ENCODE data around the gene RAPGEF5.
A peak's percentile ranks its signal among the peaks of the same experiment; 100 is the strongest.

Gene RAPGEF5

GRCh38 chr7:22356701-22357310 is at the start of gene RAPGEF5:
RAPGEF5 (minus strand) TSS chr7:22357154; CDS start chr7:22357060, 94 bp downstream.
- in situ Hi-C loops (cut with HindIII; ENCODE audit: low pct_unique_long_range_greater_than_20kb, low sequenced_read_pairs) = no loop called here
- no peak for TF ChIP-seq JUND (IDR thresholded peaks at IDR 0.05; ENCODE audit: low read depth)
- DNase-seq (ENCODE audit: low read depth in 1 of 2, low spot score in 1 of 2) = peak; percentile 83 to 93

GRCh38 chr7:22406715-22407114 is 49.8 kb upstream of the RAPGEF5 start:
- no peak for DNase-seq (ENCODE audit: low read depth in 1 of 2, low spot score in 1 of 2)
- in situ Hi-C loops (cut with HindIII; ENCODE audit: low pct_unique_long_range_greater_than_20kb, low sequenced_read_pairs) = no loop called here
- TF ChIP-seq JUND (IDR thresholded peaks at IDR 0.05; ENCODE audit: low read depth) = no peak

- TF ChIP-seq JUND (IDR thresholded peaks at IDR 0.05; ENCODE audit: low read depth) = peak; percentile 72; the same call in 1 of the 2 replicates
- in situ Hi-C loops (cut with HindIII; ENCODE audit: low pct_unique_long_range_greater_than_20kb, low sequenced_read_pairs) = no loop called here
Measured at GRCh38 chr7:22404421-22405023, 47.6 kb upstream of the RAPGEF5 start.

GRCh38 chr7:22403344-22403743 is 46.4 kb upstream of the RAPGEF5 start:
- TF ChIP-seq JUND (IDR thresholded peaks at IDR 0.05; ENCODE audit: low read depth) = no peak
- no peak for DNase-seq (ENCODE audit: low read depth in 1 of 2, low spot score in 1 of 2)
- in situ Hi-C loops (cut with HindIII; ENCODE audit: low pct_unique_long_range_greater_than_20kb, low sequenced_read_pairs) = no loop called here

More at GRCh38 chr7:22404421-22405023, 47.6 kb upstream of the RAPGEF5 start:
- peak in 1 of 2 experiments; percentile 58 for DNase-seq (ENCODE audit: low read depth in 1 of 2, low spot score in 1 of 2)

GRCh38 chr7:22402250-22402649 is 45.3 kb upstream of the RAPGEF5 start:
- in situ Hi-C loops (cut with HindIII; ENCODE audit: low pct_unique_long_range_greater_than_20kb, low sequenced_read_pairs) = no loop called here
- no peak for DNase-seq (ENCODE audit: low read depth in 1 of 2, low spot score in 1 of 2)
- TF ChIP-seq JUND (IDR thresholded peaks at IDR 0.05; ENCODE audit: low read depth) = no peak

GRCh38 chr7:22400936-22401553 is 44.1 kb upstream of the RAPGEF5 start:
- in situ Hi-C loops (cut with HindIII; ENCODE audit: low pct_unique_long_range_greater_than_20kb, low sequenced_read_pairs) = no loop called here
- DNase-seq (ENCODE audit: low read depth in 1 of 2, low spot score in 1 of 2) = no peak
- no peak for TF ChIP-seq JUND (IDR thresholded peaks at IDR 0.05; ENCODE audit: low read depth)

GRCh38 chr7:22400150-22400814 is 43.3 kb upstream of the RAPGEF5 start:
- no peak for DNase-seq (ENCODE audit: low read depth in 1 of 2, low spot score in 1 of 2)
- in situ Hi-C loops (cut with HindIII; ENCODE audit: low pct_unique_long_range_greater_than_20kb, low sequenced_read_pairs) = no loop called here
- no peak for TF ChIP-seq JUND (IDR thresholded peaks at IDR 0.05; ENCODE audit: low read depth)

- no peak for DNase-seq (ENCODE audit: low read depth in 1 of 2, low spot score in 1 of 2)
- no peak for TF ChIP-seq JUND (IDR thresholded peaks at IDR 0.05; ENCODE audit: low read depth)
- in situ Hi-C loops (cut with HindIII; ENCODE audit: low pct_unique_long_range_greater_than_20kb, low sequenced_read_pairs) = no loop called here
Measured at GRCh38 chr7:22399546-22399945, 42.6 kb upstream of the RAPGEF5 start.

- no peak for TF ChIP-seq JUND (IDR thresholded peaks at IDR 0.05; ENCODE audit: low read depth)
- in situ Hi-C loops (cut with HindIII; ENCODE audit: low pct_unique_long_range_greater_than_20kb, low sequenced_read_pairs) = no loop called here
- no peak for DNase-seq (ENCODE audit: low read depth in 1 of 2, low spot score in 1 of 2)
Measured at GRCh38 chr7:22399091-22399490, 42.1 kb upstream of the RAPGEF5 start.

GRCh38 chr7:22397981-22398380 is 41.0 kb upstream of the RAPGEF5 start:
- in situ Hi-C loops (cut with HindIII; ENCODE audit: low pct_unique_long_range_greater_than_20kb, low sequenced_read_pairs) = no loop called here
- DNase-seq (ENCODE audit: low read depth in 1 of 2, low spot score in 1 of 2) = no peak
- TF ChIP-seq JUND (IDR thresholded peaks at IDR 0.05; ENCODE audit: low read depth) = no peak

GRCh38 chr7:22395222-22395621 is 38.3 kb upstream of the RAPGEF5 start:
- DNase-seq (ENCODE audit: low read depth in 1 of 2, low spot score in 1 of 2) = no peak
- in situ Hi-C loops (cut with HindIII; ENCODE audit: low pct_unique_long_range_greater_than_20kb, low sequenced_read_pairs) = no loop called here
- no peak for TF ChIP-seq JUND (IDR thresholded peaks at IDR 0.05; ENCODE audit: low read depth)

GRCh38 chr7:22394739-22395138 is 37.8 kb upstream of the RAPGEF5 start:
- DNase-seq (ENCODE audit: low read depth in 1 of 2, low spot score in 1 of 2) = no peak
- TF ChIP-seq JUND (IDR thresholded peaks at IDR 0.05; ENCODE audit: low read depth) = no peak
- in situ Hi-C loops (cut with HindIII; ENCODE audit: low pct_unique_long_range_greater_than_20kb, low sequenced_read_pairs) = no loop called here

Data from T47D (cell line).